SK-N-SH (cell line): Measurements from ENCODE around the gene CARD14. TPM values are rescaled to one million over a fixed set of nuclear protein-coding genes. Genes with fewer than 3 reads are reported as not detected.

Experiments used
- CTCF ChIA-PET: fragments of 300-600, 350-600 bp; formaldehyde crosslinking; extraction: SDS; loops from one replicate; lab custom pipeline; 2021; lab: Yijun Ruan, JAX
- POLR2A ChIA-PET: fragments of 350-600 bp; sonication (Branson Sonifier 250); formaldehyde crosslinking; extraction: SDS; loops from one replicate; lab custom pipeline; 2020; ENCODE audit warnings: antibody characterized with exemption, inconsistent platforms; lab: Yijun Ruan, JAX
- DNase-seq: peaks from one replicate; pipeline ENCODE4 v3.0.0; 2012
- H2AFZ ChIP-seq: fragments of 200-600 bp; sonication (generic); 2 replicates; pipeline ENCODE4 v1.8.1; 2016; ENCODE audit warnings: antibody characterized with exemption, mild to moderate bottlenecking, low read depth
- H3F3A ChIP-seq: fragments of 200-600 bp; sonication (generic); replicated peaks from 2 replicates; pipeline ENCODE3; 2016; ENCODE audit warnings: antibody characterized with exemption, mild to moderate bottlenecking; ENCODE audit not compliant: insufficient read depth
- H3K27ac ChIP-seq, 2 experiments: fragments of 200-500 bp in 1 of 2; fragments of 200-600 bp in 1 of 2; sonication (Bioruptor generic) in 1 of 2; sonication (generic), shearing (Covaris generic) in 1 of 2; 2 replicates each; pipeline versions ENCODE4 v1.5.1 to v1.6.1; 2014 to 2016; ENCODE audit warnings: low read depth in 2 of 2, inconsistent platforms in 1 of 2, low read length in 1 of 2, mild to moderate bottlenecking in 1 of 2, mixed read lengths in 1 of 2
- H3K27me3 ChIP-seq: fragments of 200-600 bp; sonication (generic), shearing (Covaris generic); 2 replicates; pipeline ENCODE4 v1.6.1; 2016; ENCODE audit warnings: mixed run types; ENCODE audit not compliant: insufficient read depth
- H3K36me3 ChIP-seq, 2 experiments: fragments of 200-500 bp in 1 of 2; fragments of 200-600 bp in 1 of 2; sonication (Bioruptor generic) in 1 of 2; sonication (generic) in 1 of 2; replicated peaks in 1 of 2; 2 replicates each; pipeline versions ENCODE3 to v1.5.1; 2014 to 2016; ENCODE audit warnings: low read length in 1 of 2, mild to moderate bottlenecking in 1 of 2; ENCODE audit not compliant: insufficient read depth in 2 of 2, control insufficient read depth in 1 of 2
- H3K4me1 ChIP-seq, 2 experiments: fragments of 200-500 bp in 1 of 2; fragments of 200-600 bp in 1 of 2; sonication (Bioruptor generic) in 1 of 2; sonication (generic), shearing (Covaris generic) in 1 of 2; 2 replicates each; pipeline versions ENCODE4 v1.5.1 to v1.6.1; 2014 to 2016; ENCODE audit warnings: low read depth in 1 of 2, low read length in 1 of 2, mixed run types in 1 of 2; ENCODE audit not compliant: insufficient read depth in 2 of 2, control insufficient read depth in 1 of 2
- H3K4me2 ChIP-seq: fragments of 200-600 bp; sonication (generic), shearing (Covaris generic); 2 replicates; pipeline ENCODE4 v1.6.1; 2017; ENCODE audit warnings: mixed run types
- H3K4me3 ChIP-seq, 2 experiments: fragments of 200-500 bp in 1 of 2; fragments of 200-600 bp in 1 of 2; sonication (Bioruptor generic) in 1 of 2; sonication (generic), shearing (Covaris generic) in 1 of 2; 2 replicates each; pipeline versions ENCODE4 v1.5.1 to v1.8.1; 2014 to 2016; ENCODE audit warnings: low read depth in 2 of 2, inconsistent platforms in 1 of 2, low read length in 1 of 2, mild to moderate bottlenecking in 1 of 2, mixed read lengths in 1 of 2, moderate library complexity in 1 of 2
- H3K79me2 ChIP-seq: fragments of 200-600 bp; sonication (generic); 2 replicates; pipeline ENCODE4 v1.8.1; 2017; ENCODE audit warnings: mild to moderate bottlenecking; ENCODE audit not compliant: insufficient read depth
- H3K9ac ChIP-seq: fragments of 200-600 bp; sonication (generic); 2 replicates; pipeline ENCODE4 v1.6.1; 2017; ENCODE audit warnings: mixed run types
- H3K9me2 ChIP-seq: fragments of 200-600 bp; sonication (generic); 2 replicates; pipeline ENCODE4 v1.6.1; 2017; ENCODE audit warnings: mixed run types
- H3K9me3 ChIP-seq: fragments of 200-600 bp; sonication (generic); 2 replicates; pipeline ENCODE4 v1.6.1; 2017; ENCODE audit warnings: mixed run types, mild to moderate bottlenecking, moderate library complexity
- H4K20me1 ChIP-seq: fragments of 200-600 bp; sonication (generic); 2 replicates; pipeline ENCODE4 v1.6.1; 2017; ENCODE audit warnings: mild to moderate bottlenecking, mixed run types; ENCODE audit not compliant: insufficient read depth
- CHD2 ChIP-seq: fragments of 150-350 bp; IDR thresholded peaks from 2 replicates; pipeline ENCODE4 v1.6.1; 2018; ENCODE audit warnings: low read length; ENCODE audit not compliant: partially characterized antibody
- EP300 ChIP-seq, 2 experiments: IDR thresholded peaks; 2 replicates each; pipeline versions ENCODE4 v1.4.0 to v1.6.1; 2012; ENCODE audit warnings: borderline replicate concordance in 1 of 2, low read depth in 1 of 2, low read length in 1 of 2
- FOXM1 ChIP-seq: IDR thresholded peaks from 2 replicates; pipeline ENCODE4 v1.4.0; 2012; ENCODE audit warnings: low read depth, mild to moderate bottlenecking
- GABPA ChIP-seq: IDR thresholded peaks from 2 replicates; pipeline ENCODE4 v1.4.0; 2012; ENCODE audit warnings: low read depth, mild to moderate bottlenecking
- MEF2A ChIP-seq: IDR thresholded peaks from 2 replicates; pipeline ENCODE4 v1.4.0; 2012; ENCODE audit warnings: low read depth, borderline replicate concordance
- NFIC ChIP-seq: IDR thresholded peaks from 2 replicates; pipeline ENCODE4 v1.4.0; 2012; ENCODE audit warnings: borderline replicate concordance
- NRF1 ChIP-seq: IDR thresholded peaks from 2 replicates; pipeline ENCODE4 v1.6.1; 2012; ENCODE audit warnings: low read depth, mild to moderate bottlenecking, low read length
- RAD21 ChIP-seq: IDR thresholded peaks from 2 replicates; pipeline ENCODE4 v1.6.1; 2012; ENCODE audit warnings: mild to moderate bottlenecking, low read length
- RCOR1 ChIP-seq: fragments of 150-350 bp; IDR thresholded peaks from 2 replicates; pipeline ENCODE4 v1.6.1; 2017; ENCODE audit warnings: antibody characterized with exemption, low read length
- RFX5 ChIP-seq: IDR thresholded peaks from 2 replicates; pipeline ENCODE4 v1.6.1; 2012; ENCODE audit warnings: mild to moderate bottlenecking, improper control_type of control experiment, low read length
- SIN3A ChIP-seq: IDR thresholded peaks from 2 replicates; pipeline ENCODE4 v1.6.1; 2012; ENCODE audit warnings: low read depth, mild to moderate bottlenecking, low read length, moderate library complexity, borderline replicate concordance
- SMC3 ChIP-seq: IDR thresholded peaks from 2 replicates; pipeline ENCODE4 v1.6.1; 2012; ENCODE audit warnings: low read depth, low read length, improper control_type of control experiment
- YY1 ChIP-seq: IDR thresholded peaks from 2 replicates; pipeline ENCODE4 v1.4.0; 2012; ENCODE audit warnings: low read depth, mild to moderate bottlenecking
- WGBS: methylation state at CpG from one replicate; pipeline ENCODE4 v1.1.6; 2017; ENCODE audit warnings: low lambda C conversion rate; 5-methylcytosine and 5-hydroxymethylcytosine counted together
- polyA plus RNA-seq, 3 experiments: library from polyadenylated mRNA; depleted of rRNA; stranded (reverse); fragments of >200 nt; gene quantifications; 2 replicates each; pipeline ENCODE4 v1.2.3, GENCODE V29; 2012
- TF ChIP-seq, protein P1 (sequence below): fragments of 200-600 bp; sonication (generic); IDR thresholded peaks from 2 replicates; pipeline ENCODE4 v1.6.1; 2017; ENCODE audit warnings: antibody characterized with exemption, mild to moderate bottlenecking, moderate library complexity
- TF ChIP-seq, protein P2 (sequence below): IDR thresholded peaks from 2 replicates; pipeline ENCODE4 v1.6.1; 2012; ENCODE audit warnings: mild to moderate bottlenecking, low read depth, low read length, moderate library complexity
- TF ChIP-seq, protein P3 (sequence below): IDR thresholded peaks from 2 replicates; pipeline ENCODE4 v1.4.0; 2012; ENCODE audit warnings: low read depth, borderline replicate concordance
- TF ChIP-seq, protein P4 (sequence below): fragments of 150-350 bp; IDR thresholded peaks from 2 replicates; pipeline ENCODE4 v1.6.1; 2016; ENCODE audit warnings: mild to moderate bottlenecking, low read depth, low read length

The CARD14 gene
- polyA plus RNA-seq, 1 of the 3 experiments (the other 2 are of a cell fraction), result 0.05 TPM

DNA sequence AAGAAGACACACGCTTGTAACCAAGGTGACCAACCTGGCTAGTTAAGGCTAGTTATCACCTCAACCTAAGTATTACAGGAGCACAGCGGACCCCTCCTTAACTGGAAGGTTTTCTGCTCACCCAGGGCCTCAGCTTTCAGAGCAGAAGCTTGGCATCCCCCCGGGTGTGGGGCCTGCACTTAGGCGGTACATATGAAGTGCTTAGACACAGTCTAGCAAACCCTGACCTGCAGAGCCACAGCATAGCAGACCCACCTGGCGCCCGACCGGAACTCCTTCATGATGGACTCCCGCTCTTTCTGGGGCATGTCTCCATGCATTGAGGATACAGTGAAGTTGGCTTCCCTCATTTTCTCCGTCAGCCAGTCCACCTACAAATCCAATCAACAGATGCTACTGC lies 32.7 kb upstream of the CARD14 start:
- Histone ChIP-seq H3K36me3 (peaks cover 78 to 91% of the 10 kb centered on the region in 2 experiments), H3K27ac (no peak overlapping the region), H3K79me2 (peaks cover 11% of the 10 kb centered on the region), H4K20me1 (no peaks in the 10 kb centered on the region), H3K9me2 (no peaks in the 10 kb centered on the region), H2AFZ (no peak overlapping the region), H3K9ac (no peak overlapping the region), H3K4me2 (no peak overlapping the region), H3K27me3 (no peaks in the 10 kb centered on the region), H3K9me3 (no peaks in the 10 kb centered on the region), H3F3A (peaks cover 7% of the 10 kb centered on the region), H3K4me1 (no peaks in the 10 kb centered on the region), H3K4me3 (no peak overlapping the region)
- DNase-seq, result no peak
- CTCF ChIA-PET, result interaction anchor here (0.7 to 1.1 kb wide), 2 partner anchors 36 to 128 kb away, joined by 3 read pairs; partner anchors contain the start of gene GAA
- POLR2A ChIA-PET, result no interaction called here
- WGBS, result 93% methylated on average over 9 of the region's 9 CpGs
- TF ChIP-seq GABPA (no peak), YY1 (no peak), RCOR1 (no peak)
- TF ChIP-seq, protein P1, sequence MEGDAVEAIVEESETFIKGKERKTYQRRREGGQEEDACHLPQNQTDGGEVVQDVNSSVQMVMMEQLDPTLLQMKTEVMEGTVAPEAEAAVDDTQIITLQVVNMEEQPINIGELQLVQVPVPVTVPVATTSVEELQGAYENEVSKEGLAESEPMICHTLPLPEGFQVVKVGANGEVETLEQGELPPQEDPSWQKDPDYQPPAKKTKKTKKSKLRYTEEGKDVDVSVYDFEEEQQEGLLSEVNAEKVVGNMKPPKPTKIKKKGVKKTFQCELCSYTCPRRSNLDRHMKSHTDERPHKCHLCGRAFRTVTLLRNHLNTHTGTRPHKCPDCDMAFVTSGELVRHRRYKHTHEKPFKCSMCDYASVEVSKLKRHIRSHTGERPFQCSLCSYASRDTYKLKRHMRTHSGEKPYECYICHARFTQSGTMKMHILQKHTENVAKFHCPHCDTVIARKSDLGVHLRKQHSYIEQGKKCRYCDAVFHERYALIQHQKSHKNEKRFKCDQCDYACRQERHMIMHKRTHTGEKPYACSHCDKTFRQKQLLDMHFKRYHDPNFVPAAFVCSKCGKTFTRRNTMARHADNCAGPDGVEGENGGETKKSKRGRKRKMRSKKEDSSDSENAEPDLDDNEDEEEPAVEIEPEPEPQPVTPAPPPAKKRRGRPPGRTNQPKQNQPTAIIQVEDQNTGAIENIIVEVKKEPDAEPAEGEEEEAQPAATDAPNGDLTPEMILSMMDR, result no peak
- TF ChIP-seq, protein P2, sequence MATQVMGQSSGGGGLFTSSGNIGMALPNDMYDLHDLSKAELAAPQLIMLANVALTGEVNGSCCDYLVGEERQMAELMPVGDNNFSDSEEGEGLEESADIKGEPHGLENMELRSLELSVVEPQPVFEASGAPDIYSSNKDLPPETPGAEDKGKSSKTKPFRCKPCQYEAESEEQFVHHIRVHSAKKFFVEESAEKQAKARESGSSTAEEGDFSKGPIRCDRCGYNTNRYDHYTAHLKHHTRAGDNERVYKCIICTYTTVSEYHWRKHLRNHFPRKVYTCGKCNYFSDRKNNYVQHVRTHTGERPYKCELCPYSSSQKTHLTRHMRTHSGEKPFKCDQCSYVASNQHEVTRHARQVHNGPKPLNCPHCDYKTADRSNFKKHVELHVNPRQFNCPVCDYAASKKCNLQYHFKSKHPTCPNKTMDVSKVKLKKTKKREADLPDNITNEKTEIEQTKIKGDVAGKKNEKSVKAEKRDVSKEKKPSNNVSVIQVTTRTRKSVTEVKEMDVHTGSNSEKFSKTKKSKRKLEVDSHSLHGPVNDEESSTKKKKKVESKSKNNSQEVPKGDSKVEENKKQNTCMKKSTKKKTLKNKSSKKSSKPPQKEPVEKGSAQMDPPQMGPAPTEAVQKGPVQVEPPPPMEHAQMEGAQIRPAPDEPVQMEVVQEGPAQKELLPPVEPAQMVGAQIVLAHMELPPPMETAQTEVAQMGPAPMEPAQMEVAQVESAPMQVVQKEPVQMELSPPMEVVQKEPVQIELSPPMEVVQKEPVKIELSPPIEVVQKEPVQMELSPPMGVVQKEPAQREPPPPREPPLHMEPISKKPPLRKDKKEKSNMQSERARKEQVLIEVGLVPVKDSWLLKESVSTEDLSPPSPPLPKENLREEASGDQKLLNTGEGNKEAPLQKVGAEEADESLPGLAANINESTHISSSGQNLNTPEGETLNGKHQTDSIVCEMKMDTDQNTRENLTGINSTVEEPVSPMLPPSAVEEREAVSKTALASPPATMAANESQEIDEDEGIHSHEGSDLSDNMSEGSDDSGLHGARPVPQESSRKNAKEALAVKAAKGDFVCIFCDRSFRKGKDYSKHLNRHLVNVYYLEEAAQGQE, result no peak

DNA sequence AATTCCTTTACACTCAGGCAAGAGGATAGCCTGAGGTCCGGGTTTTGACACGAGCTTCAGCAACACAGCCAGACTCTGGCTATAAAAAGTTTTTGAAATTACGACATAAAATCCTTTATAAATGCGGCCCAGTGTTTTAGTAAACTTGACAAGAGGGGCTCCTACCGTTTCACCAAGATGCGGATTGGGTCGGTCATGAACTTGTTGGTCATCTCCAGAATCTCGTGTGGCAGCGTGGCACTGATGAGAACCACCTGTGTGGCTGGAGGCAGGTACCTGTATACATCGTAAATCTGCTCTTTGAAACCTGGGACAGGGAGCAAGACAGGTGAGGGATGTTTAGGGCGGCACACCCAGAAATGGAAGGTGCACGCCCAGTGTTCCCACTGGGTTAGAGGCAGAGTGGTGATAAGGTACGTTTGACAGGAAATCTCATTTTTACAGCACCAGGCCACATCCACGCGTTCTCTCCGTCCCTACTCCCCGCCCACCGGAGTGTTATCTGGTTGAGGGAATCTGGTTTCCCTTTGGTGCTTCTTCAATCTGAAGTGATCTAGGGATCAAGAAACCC lies 30.9 kb upstream of the CARD14 start:
- Histone ChIP-seq H3K27ac (no peak overlapping the region), H3K9ac (no peak overlapping the region), H3K4me2 (no peak overlapping the region), H3K4me3 (no peak overlapping the region), H3K36me3 (peaks cover 83 to 96% of the 10 kb centered on the region in 2 experiments), H3K4me1 (no peaks in the 10 kb centered on the region), H3K9me3 (no peaks in the 10 kb centered on the region), H3F3A (peaks cover 5% of the 10 kb centered on the region), H3K9me2 (no peaks in the 10 kb centered on the region), H3K27me3 (no peaks in the 10 kb centered on the region), H4K20me1 (peaks cover 6% of the 10 kb centered on the region), H3K79me2 (peaks cover 28% of the 10 kb centered on the region), H2AFZ (no peak overlapping the region)
- POLR2A ChIA-PET, result no interaction called here
- 92% methylated on average over 18 of the region's 18 CpGs for whole genome bisulfite sequencing
- no peak for TF ChIP-seq MEF2A
- TF ChIP-seq FOXM1, result no peak
- no peak for TF ChIP-seq EP300 (IDR thresholded peaks at IDR 0.05; ENCODE audit: borderline replicate concordance in 1 of 2, low read depth in 1 of 2, low read length in 1 of 2)
- TF ChIP-seq SMC3, result no peak
- no peak for TF ChIP-seq RFX5
- TF ChIP-seq, protein P3, sequence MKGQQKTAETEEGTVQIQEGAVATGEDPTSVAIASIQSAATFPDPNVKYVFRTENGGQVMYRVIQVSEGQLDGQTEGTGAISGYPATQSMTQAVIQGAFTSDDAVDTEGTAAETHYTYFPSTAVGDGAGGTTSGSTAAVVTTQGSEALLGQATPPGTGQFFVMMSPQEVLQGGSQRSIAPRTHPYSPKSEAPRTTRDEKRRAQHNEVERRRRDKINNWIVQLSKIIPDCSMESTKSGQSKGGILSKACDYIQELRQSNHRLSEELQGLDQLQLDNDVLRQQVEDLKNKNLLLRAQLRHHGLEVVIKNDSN, result no peak
- no peak for TF ChIP-seq NFIC
- no peak for TF ChIP-seq CHD2
- TF ChIP-seq SIN3A, result no peak
- TF ChIP-seq, protein P4, sequence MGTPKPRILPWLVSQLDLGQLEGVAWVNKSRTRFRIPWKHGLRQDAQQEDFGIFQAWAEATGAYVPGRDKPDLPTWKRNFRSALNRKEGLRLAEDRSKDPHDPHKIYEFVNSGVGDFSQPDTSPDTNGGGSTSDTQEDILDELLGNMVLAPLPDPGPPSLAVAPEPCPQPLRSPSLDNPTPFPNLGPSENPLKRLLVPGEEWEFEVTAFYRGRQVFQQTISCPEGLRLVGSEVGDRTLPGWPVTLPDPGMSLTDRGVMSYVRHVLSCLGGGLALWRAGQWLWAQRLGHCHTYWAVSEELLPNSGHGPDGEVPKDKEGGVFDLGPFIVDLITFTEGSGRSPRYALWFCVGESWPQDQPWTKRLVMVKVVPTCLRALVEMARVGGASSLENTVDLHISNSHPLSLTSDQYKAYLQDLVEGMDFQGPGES, result no peak
- no peak for TF ChIP-seq RAD21
- TF ChIP-seq NRF1, result no peak
- CTCF ChIA-PET, result interaction anchor here (1.0 kb wide), 1 partner anchor 38 kb away, joined by 4 read pairs; the partner anchor contains the start of gene GAA
- DNase-seq, result no peak
